SKM-1 (cell line): ENCODE data around the gene CES1.
"Not testable (repeated sequence)": the region's sequence is repeated elsewhere in the genome, so short reads cannot be mapped to it uniquely, and the experiment has no call there.

Source experiments
- DNase-seq: peaks from one replicate; lab custom pipeline; 2025; ENCODE audit not compliant: unreplicated experiment; lab: John Stamatoyannopoulos, UW

The CES1 gene

GRCh38 chr16:55832773-55833691 lies at the start of gene CES1:
Gene CES1 (minus strand): TSS chr16:55833096. CDS start chr16:55833055, 41 bp downstream.
- DNase-seq, result peak; percentile 93

GRCh38 chr16:55876854-55877253 lies 44.0 kb upstream of the CES1 start:
- DNase-seq, result no peak

- no peak for DNase-seq
These were observed 42.4 kb upstream of the CES1 start, which contains the start of gene CES5A for GRCh38 chr16:55875273-55875672. Gene CES5A (minus strand): TSS chr16:55875373. CDS start chr16:55875221, 152 bp downstream.

- DNase-seq, result no peak
These were observed 40.2 kb upstream of the CES1 start for GRCh38 chr16:55873122-55873521.

GRCh38 chr16:55872130-55872529 lies 39.2 kb upstream of the CES1 start:
- DNase-seq, result no peak

GRCh38 chr16:55871411-55872038 lies 38.6 kb upstream of the CES1 start:
- no peak for DNase-seq

- DNase-seq, result no peak
These were observed 36.1 kb upstream of the CES1 start for GRCh38 chr16:55868980-55869379.

- no peak for DNase-seq
These were observed 35.2 kb upstream of the CES1 start for GRCh38 chr16:55868137-55868536.

GRCh38 chr16:55861288-55861687 lies 28.4 kb upstream of the CES1 start:
- no peak for DNase-seq

- not testable (repeated sequence) for DNase-seq
These were observed 24.8 kb upstream of the CES1 start for GRCh38 chr16:55857650-55858049.

GRCh38 chr16:55856950-55857349 lies 24.1 kb upstream of the CES1 start:
- DNase-seq, result no peak

- no peak for DNase-seq
These were observed 20.2 kb upstream of the CES1 start for GRCh38 chr16:55853114-55853513.

- DNase-seq, result no peak
These were observed 16.6 kb upstream of the CES1 start for GRCh38 chr16:55849536-55849935.

GRCh38 chr16:55846598-55847346 lies 13.9 kb upstream of the CES1 start:
- no peak for DNase-seq

GRCh38 chr16:55843105-55843395 lies 10.2 kb upstream of the CES1 start:
- DNase-seq, result no peak

GRCh38 chr16:55842369-55843104 lies 9.6 kb upstream of the CES1 start:
- peak; percentile 78 for DNase-seq

- DNase-seq, result peak; percentile 89
These were observed 6.2 kb upstream of the CES1 start for GRCh38 chr16:55839115-55839514.

- no peak for DNase-seq
These were observed 3.3 kb upstream of the CES1 start for GRCh38 chr16:55836158-55836611.

- DNase-seq, result peak; percentile 15
These were observed 2.7 kb upstream of the CES1 start for GRCh38 chr16:55835581-55835980.

GRCh38 chr16:55835173-55835572 lies 2.3 kb upstream of the CES1 start:
- DNase-seq, result not testable (repeated sequence)

- DNase-seq, result peak; percentile 60
These were observed 1.2 kb upstream of the CES1 start for GRCh38 chr16:55834049-55834448.
